Sigmoid colon (tissue), 7 donors: ENCODE data around the gene FFAR1. TPM values are rescaled to one million over a fixed set of nuclear protein-coding genes. Genes with fewer than 3 reads are reported as not detected.

Experiments used
- DNase-seq: peaks from one replicate; pipeline ENCODE4 v3.0.0-alpha.2; 2019
- H3K27ac ChIP-seq, 4 donors: fragments of 200-600 bp; sonication (generic); one replicate each; pipeline ENCODE4 v1.5.1; 2016 to 2019; ENCODE audit warnings: mild to moderate bottlenecking in 1 of 4
- H3K27me3 ChIP-seq, 3 donors: fragments of 200-600 bp; sonication (generic); one replicate each; pipeline ENCODE4 v1.5.1; 2019; ENCODE audit warnings: mild to moderate bottlenecking in 1 of 3
- H3K36me3 ChIP-seq, 4 donors: fragments of 200-600 bp; sonication (generic); one replicate each; pipeline ENCODE4 v1.5.1; 2016 to 2019
- H3K4me1 ChIP-seq, 4 donors: fragments of 200-600 bp; sonication (generic); one replicate each; pipeline ENCODE4 v1.5.1; 2017 to 2019
- H3K4me3 ChIP-seq, 4 donors: fragments of 200-600 bp; sonication (generic); one replicate each; pipeline ENCODE4 v1.5.1; 2017 to 2019; ENCODE audit warnings: mild to moderate bottlenecking in 2 of 4, moderate library complexity in 1 of 4
- H3K9me3 ChIP-seq, 4 donors: fragments of 200-600 bp in 3 of 4; sonication (generic) in 3 of 4; one replicate each; pipeline versions ENCODE4 v1.5.1 to v1.6.1; 2013 to 2019
- EP300 ChIP-seq, 4 donors: sonication (generic); formaldehyde crosslinking; IDR thresholded peaks; one replicate each; pipeline ENCODE4 v1.6.1; 2017; ENCODE audit warnings: antibody characterized with exemption in 4 of 4
- POLR2A ChIP-seq, 2 donors: fragments of 450-650 bp; IDR thresholded peaks; one replicate each; pipeline ENCODE4 v1.6.1; 2016; ENCODE audit warnings: antibody characterized with exemption in 2 of 2, mild to moderate bottlenecking in 2 of 2, moderate library complexity in 2 of 2
- POLR2AphosphoS5 ChIP-seq, 4 donors: sonication (generic); formaldehyde crosslinking; IDR thresholded peaks; one replicate each; pipeline ENCODE4 v1.6.1; 2017; ENCODE audit warnings: antibody characterized with exemption in 4 of 4
- WGBS, 2 donors: extraction: QIAGEN DNeasy Blood & Tissue Kit; methylation state at CpG; one replicate each; pipeline ENCODE4 v1.1.7; 2013; 5-methylcytosine and 5-hydroxymethylcytosine counted together
- intact Hi-C: fragments of 100-400 bp; cut with DNase I; formaldehyde crosslinking; loops from one replicate; pipeline ENCODE4 v1.15.1; 2023
- polyA plus RNA-seq, 3 donors: library from polyadenylated mRNA; stranded (reverse); fragments of 200-250 nt; gene quantifications; one replicate each; pipeline ENCODE4 v1.2.3, GENCODE V29; 2013
- total RNA-seq, 4 donors: library from RNA; depleted of rRNA; stranded (reverse); fragments of >200 nt; gene quantifications; one replicate each; pipeline ENCODE4 v1.1.0, GENCODE V29; 2016
- TF ChIP-seq, protein P1 (sequence below), 4 experiments: fragments of 450-650 bp in 3 of 4; fragments of 200-600 bp in 1 of 4; IDR thresholded peaks; one replicate each; pipeline ENCODE4 v1.5.1; 2016 to 2019; ENCODE audit warnings: antibody characterized with exemption in 4 of 4, mild to moderate bottlenecking in 3 of 4, moderate library complexity in 2 of 4
- donor health status: healthy with polysubstance abuse.
- donor health status: Bipolar disorder and iron deficiency.
- donor health status: healthy.

FFAR1 gene
- total and polyA plus RNA-seq, 7 donors, result 0.06 TPM; not detected in 6

DNA sequence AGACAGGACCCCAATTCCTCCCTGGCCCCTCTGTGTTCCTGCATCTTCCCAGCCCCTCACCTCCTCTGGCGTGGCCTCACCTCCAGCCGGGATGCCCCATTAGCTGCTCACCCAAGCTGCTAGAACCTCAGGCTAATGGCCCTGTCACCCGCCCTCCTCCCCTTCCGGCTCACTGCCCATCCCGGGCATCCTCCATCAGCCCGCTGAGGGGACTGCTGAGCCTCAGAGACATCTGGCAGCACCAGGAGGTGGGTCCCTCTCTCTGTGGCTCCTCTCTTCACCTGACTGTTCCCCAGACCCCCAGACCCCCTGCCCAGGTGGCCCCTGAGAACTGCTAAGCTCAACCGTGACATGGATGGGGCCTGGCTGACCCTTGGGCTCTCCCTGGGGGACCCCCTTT, 2.9 kb downstream of the FFAR1 start:
- H3K36me3 ChIP-seq, result no peaks in the 10 kb centered on the region
- no peak overlapping the region for H3K4me3 ChIP-seq
- peaks cover 0 to 7% (median 0%) of the 10 kb centered on the region in 3 donors for H3K27me3 ChIP-seq
- peak; percentile 44 for DNase-seq
- H3K9me3 ChIP-seq, result no peaks in the 10 kb centered on the region
- H3K27ac ChIP-seq, result no peak overlapping the region
- intact Hi-C loops, result loop anchor here (10.0 kb wide), 1 partner anchor 114 kb away; no protein-coding TSS in a partner anchor
- WGBS, 2 donors, result 78 to 83% methylated on average over 7 of the region's 7 CpGs
- no peak for TF ChIP-seq EP300 (IDR thresholded peaks at IDR 0.05)
- TF ChIP-seq POLR2AphosphoS5 (IDR thresholded peaks at IDR 0.05), result no peak
- no peak for TF ChIP-seq POLR2A (IDR thresholded peaks at IDR 0.05)
- TF ChIP-seq, protein P1, sequence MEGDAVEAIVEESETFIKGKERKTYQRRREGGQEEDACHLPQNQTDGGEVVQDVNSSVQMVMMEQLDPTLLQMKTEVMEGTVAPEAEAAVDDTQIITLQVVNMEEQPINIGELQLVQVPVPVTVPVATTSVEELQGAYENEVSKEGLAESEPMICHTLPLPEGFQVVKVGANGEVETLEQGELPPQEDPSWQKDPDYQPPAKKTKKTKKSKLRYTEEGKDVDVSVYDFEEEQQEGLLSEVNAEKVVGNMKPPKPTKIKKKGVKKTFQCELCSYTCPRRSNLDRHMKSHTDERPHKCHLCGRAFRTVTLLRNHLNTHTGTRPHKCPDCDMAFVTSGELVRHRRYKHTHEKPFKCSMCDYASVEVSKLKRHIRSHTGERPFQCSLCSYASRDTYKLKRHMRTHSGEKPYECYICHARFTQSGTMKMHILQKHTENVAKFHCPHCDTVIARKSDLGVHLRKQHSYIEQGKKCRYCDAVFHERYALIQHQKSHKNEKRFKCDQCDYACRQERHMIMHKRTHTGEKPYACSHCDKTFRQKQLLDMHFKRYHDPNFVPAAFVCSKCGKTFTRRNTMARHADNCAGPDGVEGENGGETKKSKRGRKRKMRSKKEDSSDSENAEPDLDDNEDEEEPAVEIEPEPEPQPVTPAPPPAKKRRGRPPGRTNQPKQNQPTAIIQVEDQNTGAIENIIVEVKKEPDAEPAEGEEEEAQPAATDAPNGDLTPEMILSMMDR (IDR thresholded peaks at IDR 0.05), result no peak
- no peaks in the 10 kb centered on the region for H3K4me1 ChIP-seq

DNA sequence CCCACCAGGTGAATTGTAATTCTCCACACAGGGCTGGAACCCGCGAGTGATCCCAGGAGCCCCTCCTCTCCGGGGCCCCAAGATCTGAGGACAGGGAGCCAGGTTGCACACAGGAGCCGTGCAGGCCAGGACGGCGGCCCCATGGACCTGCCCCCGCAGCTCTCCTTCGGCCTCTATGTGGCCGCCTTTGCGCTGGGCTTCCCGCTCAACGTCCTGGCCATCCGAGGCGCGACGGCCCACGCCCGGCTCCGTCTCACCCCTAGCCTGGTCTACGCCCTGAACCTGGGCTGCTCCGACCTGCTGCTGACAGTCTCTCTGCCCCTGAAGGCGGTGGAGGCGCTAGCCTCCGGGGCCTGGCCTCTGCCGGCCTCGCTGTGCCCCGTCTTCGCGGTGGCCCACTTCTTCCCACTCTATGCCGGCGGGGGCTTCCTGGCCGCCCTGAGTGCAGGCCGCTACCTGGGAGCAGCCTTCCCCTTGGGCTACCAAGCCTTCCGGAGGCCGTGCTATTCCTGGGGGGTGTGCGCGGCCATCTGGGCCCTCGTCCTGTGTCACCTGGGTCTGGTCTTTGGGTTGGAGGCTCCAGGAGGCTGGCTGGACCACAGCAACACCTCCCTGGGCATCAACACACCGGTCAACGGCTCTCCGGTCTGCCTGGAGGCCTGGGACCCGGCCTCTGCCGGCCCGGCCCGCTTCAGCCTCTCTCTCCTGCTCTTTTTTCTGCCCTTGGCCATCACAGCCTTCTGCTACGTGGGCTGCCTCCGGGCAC, 3.9 kb downstream of the FFAR1 start:
- peaks cover 0 to 7% (median 0%) of the 10 kb centered on the region in 3 donors for H3K27me3 ChIP-seq
- intact Hi-C loops, result loop anchor here (1.0 to 10.0 kb wide), 2 partner anchors 113 to 144 kb away; no protein-coding TSS in a partner anchor
- 90 to 94% methylated on average over 47 of the region's 47 CpGs for WGBS, 2 donors
- DNase-seq, result peak; percentile 49
- H3K4me1 ChIP-seq, result no peaks in the 10 kb centered on the region
- no peak overlapping the region for H3K4me3 ChIP-seq
- H3K9me3 ChIP-seq, result no peaks in the 10 kb centered on the region
- no peak overlapping the region for H3K27ac ChIP-seq
- TF ChIP-seq POLR2AphosphoS5 (IDR thresholded peaks at IDR 0.05), result no peak
- no peak for TF ChIP-seq EP300 (IDR thresholded peaks at IDR 0.05)
- TF ChIP-seq, protein P1 (IDR thresholded peaks at IDR 0.05), result no peak
- no peak for TF ChIP-seq POLR2A (IDR thresholded peaks at IDR 0.05)
- no peaks in the 10 kb centered on the region for H3K36me3 ChIP-seq

DNA sequence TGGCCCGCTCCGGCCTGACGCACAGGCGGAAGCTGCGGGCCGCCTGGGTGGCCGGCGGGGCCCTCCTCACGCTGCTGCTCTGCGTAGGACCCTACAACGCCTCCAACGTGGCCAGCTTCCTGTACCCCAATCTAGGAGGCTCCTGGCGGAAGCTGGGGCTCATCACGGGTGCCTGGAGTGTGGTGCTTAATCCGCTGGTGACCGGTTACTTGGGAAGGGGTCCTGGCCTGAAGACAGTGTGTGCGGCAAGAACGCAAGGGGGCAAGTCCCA, 4.4 kb downstream of the FFAR1 start:
- peak; percentile 57 for DNase-seq
- no peaks in the 10 kb centered on the region for H3K4me1 ChIP-seq
- WGBS, 2 donors, result 86 to 88% methylated on average over 18 of the region's 18 CpGs
- peaks cover 0 to 7% (median 0%) of the 10 kb centered on the region in 3 donors for H3K27me3 ChIP-seq
- H3K36me3 ChIP-seq, result no peaks in the 10 kb centered on the region
- intact Hi-C loops, result loop anchor here (1.0 to 10.0 kb wide), 2 partner anchors 113 to 143 kb away; no protein-coding TSS in a partner anchor
- H3K9me3 ChIP-seq, result no peaks in the 10 kb centered on the region
- TF ChIP-seq POLR2A (IDR thresholded peaks at IDR 0.05) (no peak), EP300 (IDR thresholded peaks at IDR 0.05) (no peak), POLR2AphosphoS5 (IDR thresholded peaks at IDR 0.05) (no peak)
- TF ChIP-seq, protein P1 (IDR thresholded peaks at IDR 0.05), result no peak
- H3K4me3 ChIP-seq, result no peak overlapping the region
- no peak overlapping the region for H3K27ac ChIP-seq

DNA sequence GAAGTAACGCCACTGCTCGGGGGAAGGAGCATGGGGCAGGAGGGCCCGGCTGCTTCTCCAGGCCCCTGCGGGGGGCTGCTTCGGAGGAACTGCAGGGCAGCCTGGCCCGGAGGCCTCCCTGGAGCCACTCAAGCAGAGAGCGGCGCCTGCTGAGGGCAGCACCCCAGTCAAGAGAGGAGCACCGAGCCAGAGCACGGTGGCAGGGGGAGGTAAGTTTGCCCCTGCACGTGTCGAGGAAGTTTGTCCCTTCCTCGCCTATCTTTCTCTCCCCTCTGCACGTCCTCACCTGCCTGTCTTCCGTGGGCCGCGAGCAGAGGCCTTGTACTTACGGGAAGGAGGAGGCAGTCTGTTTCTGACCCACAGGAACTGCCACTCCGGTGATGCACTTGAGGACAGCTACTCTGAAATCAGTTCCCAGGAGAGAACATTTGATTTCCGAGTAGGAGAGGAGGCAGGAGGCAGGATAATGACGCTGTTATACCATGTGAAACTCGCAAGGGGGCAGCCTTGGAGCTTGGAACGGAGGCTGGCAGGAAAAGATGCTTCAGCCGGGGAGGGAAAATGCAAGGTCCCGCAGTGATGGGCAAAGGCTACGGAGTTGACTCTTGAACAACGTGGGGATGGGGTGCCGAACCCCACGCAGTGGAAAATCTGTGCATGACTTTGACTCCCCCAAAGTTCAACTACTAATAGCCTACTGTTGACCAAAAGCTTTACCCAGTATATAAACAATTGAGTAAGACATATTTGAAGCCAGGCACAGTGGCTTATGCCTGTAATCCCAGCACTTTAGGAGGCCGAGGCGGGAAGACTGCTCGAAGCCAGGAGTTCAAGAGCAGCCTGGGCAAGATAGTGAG, 5.0 kb downstream of the FFAR1 start:
- Histone ChIP-seq H3K4me3 (no peak overlapping the region), H3K9me3 (no peaks in the 10 kb centered on the region), H3K4me1 (peaks cover 0 to under 1% (median 0%) of the 10 kb centered on the region in 4 donors), H3K36me3 (no peaks in the 10 kb centered on the region), H3K27ac (no peak overlapping the region), H3K27me3 (peaks cover 0 to 7% (median 0%) of the 10 kb centered on the region in 3 donors)
- peak; percentile 81 for DNase-seq
- TF ChIP-seq, protein P1 (IDR thresholded peaks at IDR 0.05), result peak; percentile 21 to 65 (median 63)
- TF ChIP-seq EP300 (IDR thresholded peaks at IDR 0.05) (no peak), POLR2AphosphoS5 (IDR thresholded peaks at IDR 0.05) (peak in 1 of 4 donors; percentile 6)
- WGBS, 2 donors, result 37 to 39% methylated on average over 32 of the region's 32 CpGs
- intact Hi-C loops, result loop anchor here (1.0 to 10.0 kb wide), 2 partner anchors 112 to 143 kb away; no protein-coding TSS in a partner anchor
